ENCODE data around the gene MAGI3. TPM values are rescaled to one million over a fixed set of nuclear protein-coding genes. Genes with fewer than 3 reads are reported as not detected.
"Not testable (repeated sequence)": the region's sequence is repeated elsewhere in the genome, so short reads cannot be mapped to it uniquely, and the experiment has no call there.

The MAGI3 gene
- polyA plus RNA-seq, 1 experiment = 1.9 TPM

DNA sequence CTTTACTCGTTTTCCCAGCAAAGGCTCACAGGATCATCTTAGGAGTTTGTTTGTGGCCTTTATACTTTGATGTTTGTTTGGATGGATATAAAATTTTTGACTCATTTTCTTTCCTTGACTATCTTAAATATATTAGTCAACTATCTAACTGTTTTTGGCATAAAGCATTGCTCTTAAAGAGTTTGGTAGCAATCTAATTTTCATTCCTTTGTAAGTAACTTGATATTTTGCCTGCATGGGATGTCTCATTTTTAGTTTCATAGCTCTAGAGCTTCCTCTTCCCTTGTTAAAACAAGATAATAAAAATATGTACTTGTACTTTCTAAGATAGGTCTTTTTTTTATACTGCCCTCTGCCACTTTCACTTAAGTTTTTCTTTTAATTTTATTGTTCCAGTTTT lies 161.9 kb downstream of the MAGI3 start:
- CTCF ChIA-PET = interaction anchor here (1.2 kb wide), 1 partner anchor 9 kb away, joined by 3 read pairs; no protein-coding TSS in a partner anchor
- no peak overlapping the region for H3K4me3 ChIP-seq (ENCODE audit: low read depth, low read length)
- no peaks in the 10 kb centered on the region for H3K36me3 ChIP-seq (ENCODE audit: control insufficient read depth, insufficient read depth, low read length)
- H3K27me3 ChIP-seq (ENCODE audit: control insufficient read depth, insufficient read depth, low read length) = no peaks in the 10 kb centered on the region
- TF ChIP-seq, protein P1, sequence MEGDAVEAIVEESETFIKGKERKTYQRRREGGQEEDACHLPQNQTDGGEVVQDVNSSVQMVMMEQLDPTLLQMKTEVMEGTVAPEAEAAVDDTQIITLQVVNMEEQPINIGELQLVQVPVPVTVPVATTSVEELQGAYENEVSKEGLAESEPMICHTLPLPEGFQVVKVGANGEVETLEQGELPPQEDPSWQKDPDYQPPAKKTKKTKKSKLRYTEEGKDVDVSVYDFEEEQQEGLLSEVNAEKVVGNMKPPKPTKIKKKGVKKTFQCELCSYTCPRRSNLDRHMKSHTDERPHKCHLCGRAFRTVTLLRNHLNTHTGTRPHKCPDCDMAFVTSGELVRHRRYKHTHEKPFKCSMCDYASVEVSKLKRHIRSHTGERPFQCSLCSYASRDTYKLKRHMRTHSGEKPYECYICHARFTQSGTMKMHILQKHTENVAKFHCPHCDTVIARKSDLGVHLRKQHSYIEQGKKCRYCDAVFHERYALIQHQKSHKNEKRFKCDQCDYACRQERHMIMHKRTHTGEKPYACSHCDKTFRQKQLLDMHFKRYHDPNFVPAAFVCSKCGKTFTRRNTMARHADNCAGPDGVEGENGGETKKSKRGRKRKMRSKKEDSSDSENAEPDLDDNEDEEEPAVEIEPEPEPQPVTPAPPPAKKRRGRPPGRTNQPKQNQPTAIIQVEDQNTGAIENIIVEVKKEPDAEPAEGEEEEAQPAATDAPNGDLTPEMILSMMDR (IDR thresholded peaks at IDR 0.05; ENCODE audit: insufficient read depth, low read depth, low read length) = no peak
- POLR2A ChIA-PET = no interaction called here
- DNase-seq (ENCODE audit: low read depth) = no peak

- ChIA-PET POLR2A (no interaction called here), CTCF (no interaction called here)
- DNase-seq (ENCODE audit: low read depth) = no peak
- Histone ChIP-seq H3K4me3 (ENCODE audit: low read depth, low read length) (no peak overlapping the region), H3K36me3 (ENCODE audit: control insufficient read depth, insufficient read depth, low read length) (no peaks in the 10 kb centered on the region), H3K27me3 (ENCODE audit: control insufficient read depth, insufficient read depth, low read length) (no peaks in the 10 kb centered on the region)
- TF ChIP-seq, protein P1 (IDR thresholded peaks at IDR 0.05; ENCODE audit: insufficient read depth, low read depth, low read length) = no peak
Measured at GRCh38 chr1:113557187-113557586, 166.9 kb downstream of the MAGI3 start.

- H3K4me3 ChIP-seq (ENCODE audit: low read depth, low read length) = no peak overlapping the region
- ChIA-PET POLR2A (no interaction called here), CTCF (no interaction called here)
- TF ChIP-seq, protein P1 (IDR thresholded peaks at IDR 0.05; ENCODE audit: insufficient read depth, low read depth, low read length) = no peak
- no peaks in the 10 kb centered on the region for H3K36me3 ChIP-seq (ENCODE audit: control insufficient read depth, insufficient read depth, low read length)
- DNase-seq (ENCODE audit: low read depth) = no peak
- no peaks in the 10 kb centered on the region for H3K27me3 ChIP-seq (ENCODE audit: control insufficient read depth, insufficient read depth, low read length)
Measured at GRCh38 chr1:113565621-113566020, 175.3 kb downstream of the MAGI3 start.

- CTCF ChIA-PET = no interaction called here
- Histone ChIP-seq H3K36me3 (ENCODE audit: control insufficient read depth, insufficient read depth, low read length) (no peaks in the 10 kb centered on the region), H3K4me3 (ENCODE audit: low read depth, low read length) (no peak overlapping the region), H3K27me3 (ENCODE audit: control insufficient read depth, insufficient read depth, low read length) (no peaks in the 10 kb centered on the region)
- no peak for DNase-seq (ENCODE audit: low read depth)
- TF ChIP-seq, protein P1 (IDR thresholded peaks at IDR 0.05; ENCODE audit: insufficient read depth, low read depth, low read length) = no peak
- POLR2A ChIA-PET = no interaction called here
Measured at GRCh38 chr1:113567427-113567826, 177.1 kb downstream of the MAGI3 start.

DNA sequence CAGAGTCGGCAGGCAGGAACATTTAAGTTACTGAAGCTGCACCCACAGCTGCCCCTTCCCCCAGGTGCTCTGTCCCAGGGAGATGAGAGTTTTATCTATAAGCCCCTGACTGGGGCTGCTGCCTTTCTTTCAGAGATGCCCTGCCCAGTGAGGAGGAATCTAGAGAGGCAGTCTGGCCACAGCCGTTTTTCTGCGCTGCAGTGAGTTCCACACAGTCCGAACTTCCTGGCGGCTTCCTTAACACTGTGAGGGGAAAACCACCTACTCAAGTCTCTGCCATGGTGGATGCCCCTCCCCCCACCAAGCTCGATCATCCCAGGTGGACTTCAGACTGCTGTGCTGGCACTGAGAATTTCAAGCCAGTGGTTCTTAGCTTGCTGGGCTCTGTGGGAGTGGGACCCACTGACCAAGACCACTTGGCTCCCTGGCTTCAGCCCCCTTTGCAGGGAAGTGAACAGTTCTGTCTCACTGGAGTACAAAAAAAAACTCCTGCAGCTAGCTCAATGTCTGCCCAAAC lies 185.5 kb downstream of the MAGI3 start:
- H3K27me3 ChIP-seq (ENCODE audit: control insufficient read depth, insufficient read depth, low read length); POLR2A ChIA-PET; H3K36me3 ChIP-seq (ENCODE audit: control insufficient read depth, insufficient read depth, low read length); CTCF ChIA-PET; H3K4me3 ChIP-seq (ENCODE audit: low read depth, low read length); DNase-seq (ENCODE audit: low read depth): not testable (repeated sequence)

- Histone ChIP-seq H3K36me3 (ENCODE audit: control insufficient read depth, insufficient read depth, low read length) (no peaks in the 10 kb centered on the region), H3K27me3 (ENCODE audit: control insufficient read depth, insufficient read depth, low read length) (no peaks in the 10 kb centered on the region), H3K4me3 (ENCODE audit: low read depth, low read length) (no peak overlapping the region)
- DNase-seq (ENCODE audit: low read depth) = no peak
- POLR2A ChIA-PET = no interaction called here
- CTCF ChIA-PET = no interaction called here
- TF ChIP-seq, protein P1 (IDR thresholded peaks at IDR 0.05; ENCODE audit: insufficient read depth, low read depth, low read length) = no peak
Measured at GRCh38 chr1:113576271-113576670, 186.0 kb downstream of the MAGI3 start.
